GM12878 (cell line): ENCODE measurements around the gene ARAF. TPM values are rescaled to one million over a fixed set of nuclear protein-coding genes. Genes with fewer than 3 reads are reported as not detected.
A peak's percentile ranks its signal among the peaks of the same experiment; 100 is the strongest.

Source experiments
- ATAC-seq: fragments of 200-7000 bp; cut with Tn5 transposase; 3 replicates; pipeline ENCODE4 v1.9.1; 2020; ENCODE audit warnings: mild to moderate bottlenecking, moderate library complexity
- BruUV-seq: library from RNA; stranded (reverse); fragments of 400-500 nt; replicated peaks from 2 replicates; lab custom pipeline; 2021; lab: Mats Ljungman, UMichigan
- CTCF ChIA-PET: fragments of 300-600 bp; sonication (Branson Sonifier 250); formaldehyde crosslinking; extraction: SDS; loops from one replicate; lab custom pipeline; 2021; ENCODE audit warnings: inconsistent platforms; lab: Yijun Ruan, JAX
- POLR2A ChIA-PET: fragments of 350-600 bp; formaldehyde crosslinking; extraction: SDS; loops from one replicate; lab custom pipeline; 2021; ENCODE audit warnings: inconsistent platforms; lab: Charles Lee
- RAD21 ChIA-PET: fragments of 300-600 bp; sonication (Branson Sonifier 250); formaldehyde crosslinking; loops from one replicate; lab custom pipeline; 2023; ENCODE audit warnings: antibody characterized with exemption; ENCODE audit not compliant: unreplicated experiment; lab: Charles Lee
- SMC1A ChIA-PET: fragments of 300-600 bp; sonication (Branson Sonifier 250); formaldehyde crosslinking; loops from one replicate; lab custom pipeline; 2023; ENCODE audit not compliant: unreplicated experiment, uncharacterized antibody; lab: Charles Lee
- DNase-seq: peaks from one replicate; pipeline ENCODE4 v3.0.0-alpha.2; 2011; ENCODE audit warnings: low read depth, low spot score
- FAIRE-seq: peaks from 3 replicates; lab custom pipeline; 2011; peaks lifted over from hg19 to GRCh38; lab: Jason Lieb, UNC
- H2AFZ ChIP-seq: 2 replicates; pipeline ENCODE4 v1.6.0; 2011; ENCODE audit warnings: low read depth, low read length, control low read depth; ENCODE audit not compliant: control insufficient read depth
- H3K27ac ChIP-seq: 2 replicates; pipeline ENCODE4 v1.5.1; 2011; ENCODE audit warnings: control low read depth; ENCODE audit not compliant: control insufficient read depth, insufficient read depth
- H3K27me3 ChIP-seq, 2 experiments: replicated peaks in 1 of 2; 2 replicates each; pipeline versions ENCODE4 v1.6.0 to v1.6.1; 2011; ENCODE audit warnings: low read length in 1 of 2; ENCODE audit not compliant: control insufficient read depth in 2 of 2, insufficient read depth in 2 of 2
- H3K36me3 ChIP-seq, 2 experiments: 2 replicates each; pipeline ENCODE4 v1.5.1; 2011; ENCODE audit warnings: low read length in 1 of 2; ENCODE audit not compliant: control insufficient read depth in 2 of 2, insufficient read depth in 2 of 2
- H3K4me1 ChIP-seq: 2 replicates; pipeline ENCODE4 v1.6.1; 2011; ENCODE audit warnings: mild to moderate bottlenecking, low read length, moderate library complexity, mixed read lengths; ENCODE audit not compliant: control insufficient read depth, insufficient read depth
- H3K4me2 ChIP-seq: 2 replicates; pipeline ENCODE4 v1.6.0; 2011; ENCODE audit warnings: control low read depth; ENCODE audit not compliant: control insufficient read depth, insufficient read depth
- H3K4me3 ChIP-seq: fragments of 200-600 bp; sonication (generic); 2 replicates; pipeline ENCODE4 v1.5.1; 2016
- H3K79me2 ChIP-seq: 2 replicates; pipeline ENCODE4 v1.6.0; 2011; ENCODE audit warnings: low read length; ENCODE audit not compliant: control insufficient read depth, insufficient read depth
- H3K9ac ChIP-seq: 2 replicates; pipeline ENCODE4 v1.8.0; 2011; ENCODE audit warnings: low read length, control low read depth, mixed read lengths; ENCODE audit not compliant: control insufficient read depth, insufficient read depth
- H3K9me3 ChIP-seq: replicated peaks from 3 replicates; pipeline ENCODE4 v1.5.1; 2011; ENCODE audit warnings: mild to moderate bottlenecking, low read length; ENCODE audit not compliant: control insufficient read depth, insufficient read depth
- H4K20me1 ChIP-seq: 2 replicates; pipeline ENCODE4 v1.6.0; 2011; ENCODE audit not compliant: control insufficient read depth, insufficient read depth
- ETV6 ChIP-seq, 2 experiments: fragments of 450-650 bp in 1 of 2; IDR thresholded peaks in 1 of 2; conservative IDR thresholded peaks in 1 of 2; 2 replicates each; pipeline ENCODE4 v1.6.1; 2014; ENCODE audit warnings: antibody characterized with exemption in 1 of 2, borderline replicate concordance in 1 of 2, low read depth in 1 of 2, mild to moderate bottlenecking in 1 of 2, moderate library complexity in 1 of 2
- GATAD2B ChIP-seq: fragments of 450-650 bp; conservative IDR thresholded peaks from 2 replicates; pipeline ENCODE4 v1.6.1; 2017; ENCODE audit warnings: low read depth, mild to moderate bottlenecking, moderate library complexity
- WRNIP1 ChIP-seq: IDR thresholded peaks from 2 replicates; pipeline ENCODE4 v1.6.1; 2011; ENCODE audit warnings: low read depth, low read length, improper control_type of control experiment, borderline replicate concordance
- ZZZ3 ChIP-seq: IDR thresholded peaks from 2 replicates; pipeline ENCODE4 v1.6.1; 2011; ENCODE audit warnings: low read depth; ENCODE audit not compliant: control insufficient read depth, insufficient read length
- WGBS: methylation state at CpG from one replicate; pipeline ENCODE4 v1.1.6; 2016; ENCODE audit warnings: low lambda C conversion rate; ENCODE audit not compliant: insufficient replicate concordance, insufficient coverage; ENCODE audit errors: missing lambda C conversion rate; 5-methylcytosine and 5-hydroxymethylcytosine counted together
- in situ Hi-C: fragments of 300-500 bp; cut with MboI; formaldehyde crosslinking; loops from 9 replicates; pipeline ENCODE4 v1.14.3; 2018; ENCODE audit warnings: mixed read lengths
- intact Hi-C: fragments of 100-400 bp; cut with micrococcal nuclease; formaldehyde crosslinking; loops from one replicate; pipeline ENCODE4 v1.14.2; 2022; ENCODE audit not compliant: unreplicated experiment
- polyA plus RNA-seq, 11 experiments: library from polyadenylated mRNA; depleted of rRNA in 4 of 11; unstranded in 6 of 11; stranded (reverse) in 5 of 11; fragments of >200 nt; fragmentation: Nextera tagmentation in 4 of 11; fragmentation: Illumina TruSeq in 1 of 11; extraction: Ambion mirVana in 4 of 11; extraction: Trizol in 1 of 11; gene quantifications; 1 replicate in 1 of 11; 2 replicates in 10 of 11; pipeline versions ENCODE4 v1.2.1 to v1.2.3, GENCODE V29; 2011 to 2016; ENCODE audit warnings: inconsistent platforms in 2 of 11, missing spikeins in 2 of 11, low read depth in 1 of 11
- total RNA-seq, 4 experiments: library from RNA; depleted of rRNA in 3 of 4; stranded (reverse); fragments of >200 nt in 3 of 4; fragmentation: Illumina TruSeq in 1 of 4; extraction: Trizol in 1 of 4; gene quantifications; 2 replicates each; pipeline versions ENCODE4 v1.2.1 to v1.2.3, GENCODE V29; 2013 to 2021
- TF ChIP-seq, protein P1 (sequence below): fragments of 450-650 bp; IDR thresholded peaks from 2 replicates; pipeline ENCODE4 v1.6.1; 2018; ENCODE audit warnings: mild to moderate bottlenecking, low read depth, moderate library complexity; ENCODE audit not compliant: partially characterized antibody

Gene ARAF
- total and polyA plus RNA-seq, 10 of the 15 experiments (the other 5 are each of a cell fraction or from before 2014, with no cell fraction given), result 5.0 to 79.2 (median 39.1) TPM

DNA sequence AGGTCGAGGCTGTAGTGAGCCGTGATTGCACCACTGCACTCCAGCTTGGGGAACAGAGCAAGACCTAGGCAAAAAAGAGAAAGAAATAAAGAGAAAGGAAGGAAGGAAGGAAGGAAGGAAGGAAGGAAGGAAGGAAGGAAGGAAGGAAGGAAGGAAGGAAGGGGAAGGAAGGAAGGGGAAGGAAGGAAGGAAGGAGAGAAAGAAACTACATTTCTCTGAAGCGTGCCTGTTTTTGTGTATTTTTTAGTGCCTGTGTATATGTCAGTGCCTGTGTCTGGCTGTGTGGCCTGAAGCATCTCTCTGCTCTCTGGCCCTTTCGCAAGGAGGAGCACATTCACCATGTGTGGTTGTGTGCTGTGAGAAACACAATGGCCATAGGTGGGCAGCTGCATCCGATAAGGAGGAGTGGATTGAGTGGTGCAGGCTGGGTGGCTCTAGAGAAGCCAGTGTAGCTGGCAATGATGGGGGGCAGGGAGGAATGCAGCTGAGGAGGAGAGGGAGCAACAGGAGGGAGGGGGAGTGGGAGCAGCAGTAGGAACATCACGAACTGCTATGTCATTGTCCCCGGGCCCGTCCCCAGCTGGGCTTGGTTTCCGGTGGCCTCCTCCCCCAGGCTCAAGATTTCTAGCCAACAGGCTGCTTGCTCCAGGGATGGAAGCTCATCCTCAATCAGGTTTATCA, 47.3 kb downstream of the ARAF start:
- no peak overlapping the region for H3K4me2 ChIP-seq
- no peak overlapping the region for H2AFZ ChIP-seq
- no peaks in the 10 kb centered on the region for H3K9me3 ChIP-seq
- no TSS peak for BruUV-seq
- no peak for ATAC-seq
- FAIRE-seq, result no peak
- no peaks in the 10 kb centered on the region for H3K27me3 ChIP-seq
- CTCF ChIA-PET, result no interaction called here
- no peak overlapping the region for H3K4me3 ChIP-seq
- no peaks in the 10 kb centered on the region for H3K4me1 ChIP-seq
- no peaks in the 10 kb centered on the region for H4K20me1 ChIP-seq
- RAD21 ChIA-PET, result no interaction called here
- H3K36me3 ChIP-seq, result no peaks in the 10 kb centered on the region
- H3K79me2 ChIP-seq, result no peaks in the 10 kb centered on the region
- no peak overlapping the region for H3K9ac ChIP-seq
- no peak for DNase-seq
- in situ Hi-C loops (no loop called here), intact Hi-C loops (no loop called here)
- 47% methylated on average over 9 of the region's 9 CpGs for WGBS
- SMC1A ChIA-PET, result no interaction called here
- no peak overlapping the region for H3K27ac ChIP-seq
- TF ChIP-seq ETV6 (conservative IDR thresholded peaks at IDR 0.05 in 1 of 2, IDR thresholded peaks at IDR 0.05 in 1 of 2; ENCODE audit: borderline replicate concordance in 1 of 2, low read depth in 1 of 2) (peak in 1 of 2 experiments; percentile 45; a peak in 1 of 4 replicates), GATAD2B (no peak), WRNIP1 (no peak)
- POLR2A ChIA-PET, result interaction anchor here (0.5 kb wide), 1 partner anchor 336 kb away, joined by 5 read pairs; no protein-coding TSS in a partner anchor

DNA sequence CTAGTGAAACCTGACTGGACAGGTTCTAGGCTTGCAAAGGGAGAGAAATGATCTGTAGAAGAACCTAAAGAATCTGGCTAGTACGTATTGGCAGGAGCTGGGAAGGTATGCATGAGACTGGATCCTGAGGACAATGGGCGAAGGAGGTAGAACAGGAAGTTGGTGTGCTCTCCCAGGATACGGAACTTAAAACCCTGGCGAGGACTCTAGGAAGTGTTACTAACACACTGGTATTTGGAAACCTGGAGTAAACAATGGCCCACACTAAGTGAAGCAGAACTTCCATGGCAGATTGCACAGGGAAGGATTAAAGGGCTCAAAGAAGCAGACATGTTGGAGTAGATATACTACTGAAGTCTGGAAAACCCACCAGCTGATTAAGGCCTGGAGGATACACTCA, 49.5 kb downstream of the ARAF start:
- Histone ChIP-seq H2AFZ (no peak overlapping the region), H3K27me3 (no peaks in the 10 kb centered on the region), H3K36me3 (no peaks in the 10 kb centered on the region), H3K4me1 (no peaks in the 10 kb centered on the region), H3K79me2 (no peaks in the 10 kb centered on the region), H3K27ac (no peak overlapping the region), H3K4me3 (no peak overlapping the region), H4K20me1 (no peaks in the 10 kb centered on the region), H3K4me2 (no peak overlapping the region), H3K9ac (no peak overlapping the region), H3K9me3 (no peaks in the 10 kb centered on the region)
- FAIRE-seq (no peak), DNase-seq (no peak), ATAC-seq (no peak)
- ChIA-PET SMC1A (no interaction called here), RAD21 (no interaction called here), CTCF (no interaction called here), POLR2A (no interaction called here)
- 44% methylated on average over 4 of the region's 4 CpGs for WGBS
- TF ChIP-seq, protein P1, sequence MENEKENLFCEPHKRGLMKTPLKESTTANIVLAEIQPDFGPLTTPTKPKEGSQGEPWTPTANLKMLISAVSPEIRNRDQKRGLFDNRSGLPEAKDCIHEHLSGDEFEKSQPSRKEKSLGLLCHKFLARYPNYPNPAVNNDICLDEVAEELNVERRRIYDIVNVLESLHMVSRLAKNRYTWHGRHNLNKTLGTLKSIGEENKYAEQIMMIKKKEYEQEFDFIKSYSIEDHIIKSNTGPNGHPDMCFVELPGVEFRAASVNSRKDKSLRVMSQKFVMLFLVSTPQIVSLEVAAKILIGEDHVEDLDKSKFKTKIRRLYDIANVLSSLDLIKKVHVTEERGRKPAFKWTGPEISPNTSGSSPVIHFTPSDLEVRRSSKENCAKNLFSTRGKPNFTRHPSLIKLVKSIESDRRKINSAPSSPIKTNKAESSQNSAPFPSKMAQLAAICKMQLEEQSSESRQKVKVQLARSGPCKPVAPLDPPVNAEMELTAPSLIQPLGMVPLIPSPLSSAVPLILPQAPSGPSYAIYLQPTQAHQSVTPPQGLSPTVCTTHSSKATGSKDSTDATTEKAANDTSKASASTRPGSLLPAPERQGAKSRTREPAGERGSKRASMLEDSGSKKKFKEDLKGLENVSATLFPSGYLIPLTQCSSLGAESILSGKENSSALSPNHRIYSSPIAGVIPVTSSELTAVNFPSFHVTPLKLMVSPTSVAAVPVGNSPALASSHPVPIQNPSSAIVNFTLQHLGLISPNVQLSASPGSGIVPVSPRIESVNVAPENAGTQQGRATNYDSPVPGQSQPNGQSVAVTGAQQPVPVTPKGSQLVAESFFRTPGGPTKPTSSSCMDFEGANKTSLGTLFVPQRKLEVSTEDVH, result no peak
- TF ChIP-seq ZZZ3, result no peak
- no TSS peak for BruUV-seq
- in situ Hi-C loops, result no loop called here
- intact Hi-C loops, result no loop called here
